ENCODE data around the gene MYO18B. TPM values are rescaled to one million over a fixed set of nuclear protein-coding genes. Genes with fewer than 3 reads are reported as not detected.

MYO18B gene
- total and polyA plus RNA-seq, 2 of the 4 experiments (the other 2 are of a cell fraction) = under 0.01 TPM; not detected in 1

GRCh38 chr22:25827415-25827814, 85.4 kb downstream of the MYO18B start:
- Histone ChIP-seq H3K9ac (ENCODE audit: low read depth, low read length) (no peak overlapping the region), H2BK120ac (ENCODE audit: low read depth, low read length) (no peak overlapping the region), H3K79me1 (ENCODE audit: low read depth in 1 of 2, low read length in 2 of 2) (no peaks in the 10 kb centered on the region), H3K18ac (ENCODE audit: low read depth, low read length) (no peak overlapping the region), H2BK5ac (ENCODE audit: low read depth, low read length, poor library complexity, severe bottlenecking) (no peak overlapping the region), H2BK20ac (ENCODE audit: low read depth, low read length) (no peak overlapping the region), H3K27ac (ENCODE audit: insufficient read depth, low read length) (no peak overlapping the region), H3K9me1 (ENCODE audit: insufficient read depth, low read length) (no peaks in the 10 kb centered on the region), H3K36me3 (ENCODE audit: control insufficient read depth, insufficient read depth, low read length) (no peaks in the 10 kb centered on the region), H3K4ac (ENCODE audit: low read depth, low read length) (no peak overlapping the region), H2AFZ (replicated peaks; ENCODE audit: low read length, poor library complexity) (no peak overlapping the region), H4K20me1 (ENCODE audit: insufficient read depth, low read length) (no peaks in the 10 kb centered on the region), H2BK15ac (ENCODE audit: low read depth, low read length) (no peak overlapping the region), H3K4me1 (ENCODE audit: control insufficient read depth, insufficient read depth, low read length) (no peaks in the 10 kb centered on the region), H3K14ac (replicated peaks; ENCODE audit: low read depth, low read length) (no peak overlapping the region), H3K4me3 (ENCODE audit: insufficient read depth, low read depth, low read length) (no peak overlapping the region), H3K4me2 (ENCODE audit: low read depth, low read length) (no peak overlapping the region), H4K8ac (ENCODE audit: low read depth in 2 of 2, low read length in 2 of 2) (no peak overlapping the region), H3K23ac (ENCODE audit: low read depth, low read length) (no peak overlapping the region), H4K91ac (ENCODE audit: insufficient read depth, low read depth, low read length) (no peak overlapping the region), H3K9me3 (ENCODE audit: control insufficient read depth, insufficient read depth, low read length) (peaks cover 12% of the 10 kb centered on the region; the same call in 1 of the 2 replicates), H3K27me3 (ENCODE audit: control insufficient read depth, insufficient read depth, low read length) (no peaks in the 10 kb centered on the region), H2AK9ac (replicated peaks; ENCODE audit: low read depth, low read length, poor library complexity) (no peak overlapping the region), H4K5ac (ENCODE audit: low read depth, low read length) (no peak overlapping the region), H3K56ac (ENCODE audit: extremely low read depth, insufficient read depth, low read length) (no peak overlapping the region), H2AK5ac (ENCODE audit: low read depth, low read length) (no peak overlapping the region)
- ATAC-seq (ENCODE audit: low read depth) (no peak), DNase-seq (no peak)
- intact Hi-C loops (cut with micrococcal nuclease) (no loop called here), in situ Hi-C loops (cut with MboI; ENCODE audit: low sequenced_read_pairs) (no loop called here), dilution Hi-C loops (cut with HindIII; ENCODE audit: low sequenced_read_pairs, unreplicated experiment) (no loop called here)
- CTCF ChIA-PET = no interaction called here
- no CpG with 5 or more reads among the region's 9 CpGs for WGBS, 2 experiments (ENCODE audit: extremely low coverage in 2 of 2, insufficient read length in 1 of 2)
- BruUV-seq (replicated peaks) = no TSS peak
- POLR2A ChIA-PET (ENCODE audit: unreplicated experiment) = no interaction called here
- TF ChIP-seq CTCF (conservative IDR thresholded peaks at IDR 0.05; ENCODE audit: low read depth, low read length) (no peak), NFE2L2 (IDR thresholded peaks at IDR 0.05; ENCODE audit: low read depth, low read length) (no peak), MXI1 (IDR thresholded peaks at IDR 0.05; ENCODE audit: borderline replicate concordance, low read depth, low read length) (no peak), FOS (IDR thresholded peaks at IDR 0.05; ENCODE audit: low read depth, low read length) (no peak), BHLHE40 (IDR thresholded peaks at IDR 0.05; ENCODE audit: low read depth, low read length) (no peak), POLR2A (IDR thresholded peaks at IDR 0.05; ENCODE audit: low read depth, low read length) (no peak), MAZ (IDR thresholded peaks at IDR 0.05; ENCODE audit: borderline replicate concordance, low read depth, low read length) (no peak), RCOR1 (IDR thresholded peaks at IDR 0.05; ENCODE audit: insufficient replicate concordance, low read length) (no peak)
- TF ChIP-seq, protein P1, sequence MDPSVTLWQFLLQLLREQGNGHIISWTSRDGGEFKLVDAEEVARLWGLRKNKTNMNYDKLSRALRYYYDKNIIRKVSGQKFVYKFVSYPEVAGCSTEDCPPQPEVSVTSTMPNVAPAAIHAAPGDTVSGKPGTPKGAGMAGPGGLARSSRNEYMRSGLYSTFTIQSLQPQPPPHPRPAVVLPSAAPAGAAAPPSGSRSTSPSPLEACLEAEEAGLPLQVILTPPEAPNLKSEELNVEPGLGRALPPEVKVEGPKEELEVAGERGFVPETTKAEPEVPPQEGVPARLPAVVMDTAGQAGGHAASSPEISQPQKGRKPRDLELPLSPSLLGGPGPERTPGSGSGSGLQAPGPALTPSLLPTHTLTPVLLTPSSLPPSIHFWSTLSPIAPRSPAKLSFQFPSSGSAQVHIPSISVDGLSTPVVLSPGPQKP (IDR thresholded peaks at IDR 0.05; ENCODE audit: borderline replicate concordance, low read depth, low read length) = no peak
